ENCODE results near the gene NRXN3.

The NRXN3 gene

DNA sequence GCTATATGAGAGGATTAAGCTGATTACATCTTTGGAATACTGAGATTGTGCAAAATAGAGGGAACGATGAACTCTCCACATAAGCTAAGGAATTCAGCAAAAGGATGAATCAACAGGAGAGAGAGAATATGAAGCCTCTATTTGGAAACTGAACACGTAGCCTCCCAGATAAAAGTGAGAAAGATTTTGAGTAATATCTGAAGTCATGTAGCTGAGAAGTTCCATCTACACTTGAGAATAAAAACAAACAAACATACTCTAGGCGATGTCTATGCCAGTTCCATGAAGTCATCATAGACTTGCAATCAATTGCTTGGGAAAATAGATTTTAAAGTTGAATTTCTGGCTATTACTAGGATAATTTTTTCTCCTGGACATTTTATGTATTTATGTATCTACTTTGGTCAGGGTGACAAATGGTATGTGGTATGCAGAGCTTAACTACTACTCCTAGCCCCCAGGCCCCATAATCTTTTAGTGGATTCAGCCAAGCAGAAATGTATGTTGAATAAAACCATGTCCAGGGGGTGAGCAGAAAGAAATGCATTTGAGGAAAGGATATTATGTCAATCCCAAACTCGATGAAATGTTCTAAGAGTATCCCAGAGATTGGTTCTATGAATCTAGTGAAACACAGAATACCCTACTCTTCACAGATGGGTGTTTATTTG, 1413.7 kb downstream of the NRXN3 start:
- DNase-seq (ENCODE audit: low read depth) = peak; percentile 88

DNA sequence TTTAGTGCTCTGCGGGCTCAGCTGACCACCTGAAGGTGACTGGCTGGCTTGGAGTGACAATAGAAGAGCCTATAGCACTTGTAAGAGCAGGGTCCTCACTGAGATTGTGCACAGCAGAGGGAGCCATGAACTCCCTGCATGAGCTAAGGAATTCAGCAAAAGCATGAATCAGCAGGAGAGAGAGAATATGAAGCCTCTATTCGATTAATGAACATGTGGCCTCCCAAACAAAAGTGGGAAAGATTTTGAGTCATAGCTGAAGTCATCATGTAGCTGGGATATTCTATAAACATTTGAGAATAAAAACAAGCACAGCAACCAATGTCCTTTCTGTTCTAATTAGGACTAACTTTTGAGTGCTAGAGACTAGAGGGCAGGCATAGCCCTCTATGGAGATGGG, 1414.5 kb downstream of the NRXN3 start:
- DNase-seq (ENCODE audit: low read depth) = peak; percentile 95

DNA sequence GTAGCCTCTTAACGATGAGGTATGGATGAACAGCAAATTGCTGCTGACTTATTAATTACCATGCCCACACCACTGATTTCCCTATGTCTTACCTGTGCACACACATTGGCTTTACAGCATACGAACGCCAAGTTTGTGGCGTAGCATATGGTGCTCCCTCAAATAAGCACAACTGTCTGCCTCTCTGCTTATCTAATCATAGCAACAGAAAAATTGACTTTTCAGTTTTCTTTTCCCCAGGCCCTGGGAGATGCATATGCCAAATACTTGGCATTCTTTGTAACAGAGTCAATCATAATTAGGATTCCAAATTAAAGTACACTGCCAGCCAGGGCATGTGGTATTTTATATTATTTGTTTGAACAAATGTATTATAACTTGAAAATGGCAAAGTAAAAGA, 1415.7 kb downstream of the NRXN3 start:
- peak; percentile 82 for DNase-seq (ENCODE audit: low read depth)

DNA sequence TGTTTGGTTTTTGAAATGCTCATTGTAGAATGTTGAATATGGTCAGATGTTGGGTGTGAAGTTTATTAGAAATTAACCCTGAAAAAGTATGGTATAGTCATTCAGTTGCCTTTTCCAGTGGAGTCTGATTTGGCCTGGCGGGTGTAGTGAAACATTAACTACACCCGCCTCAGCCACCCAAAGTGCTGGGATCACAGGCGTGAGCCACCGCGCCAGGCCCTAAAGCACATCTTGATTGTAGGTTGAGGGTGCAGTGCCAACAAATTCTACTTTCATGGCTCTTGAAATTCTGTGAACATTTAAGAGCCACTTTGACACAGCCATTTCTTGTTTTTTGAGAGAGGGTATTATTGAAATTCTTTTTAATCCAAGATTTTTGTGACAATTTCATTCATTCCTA, 1416.2 kb downstream of the NRXN3 start:
- DNase-seq (ENCODE audit: low read depth) = no peak

DNA sequence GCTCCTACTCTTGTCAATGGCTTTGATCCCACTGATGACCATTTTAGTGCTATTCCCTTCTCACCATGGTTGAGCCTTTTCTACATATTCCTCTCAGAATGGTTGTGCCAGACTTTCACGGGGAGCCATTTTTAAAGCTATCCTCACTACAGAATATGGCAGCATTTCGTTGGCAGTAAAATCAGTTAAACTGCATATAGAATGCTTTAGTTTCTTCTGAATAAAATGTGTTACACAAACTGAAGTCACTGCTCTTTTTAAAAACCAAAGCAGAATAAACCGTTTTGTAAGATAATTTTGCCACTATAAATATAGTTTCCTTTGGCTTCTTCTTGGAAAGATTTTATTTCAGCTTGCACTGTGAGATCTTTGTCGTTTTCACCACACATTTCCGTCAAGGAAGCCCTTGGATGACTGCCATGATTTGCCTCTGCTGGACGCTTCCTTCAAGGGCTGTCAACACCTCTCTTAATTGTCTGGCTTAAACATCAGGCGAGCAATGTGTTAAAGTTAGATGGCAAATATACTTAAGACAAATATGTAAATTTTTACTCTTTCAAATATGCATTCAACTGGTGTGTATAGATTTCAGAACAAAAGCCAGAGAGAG, 1416.9 kb downstream of the NRXN3 start:
- no peak for DNase-seq (ENCODE audit: low read depth)

DNA sequence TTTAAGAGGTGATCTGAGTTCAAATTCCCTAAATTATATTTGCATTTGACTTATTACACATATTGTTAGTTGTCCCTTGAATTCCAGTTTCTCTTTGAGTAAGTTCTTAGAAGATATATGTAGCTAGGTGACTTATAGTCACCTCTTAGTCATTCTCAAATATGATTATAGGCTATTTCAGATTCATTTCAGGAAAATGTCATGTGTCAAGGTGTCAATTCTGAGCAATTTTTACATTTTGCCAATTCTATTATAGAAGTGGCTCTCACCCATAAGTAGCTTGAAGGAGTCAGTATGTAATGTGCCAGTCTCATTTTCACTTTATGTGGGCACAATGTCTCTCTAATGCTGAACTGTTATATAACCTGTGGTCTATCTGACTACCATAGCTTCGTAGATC, 1417.7 kb downstream of the NRXN3 start:
- no peak for DNase-seq (ENCODE audit: low read depth)

DNA sequence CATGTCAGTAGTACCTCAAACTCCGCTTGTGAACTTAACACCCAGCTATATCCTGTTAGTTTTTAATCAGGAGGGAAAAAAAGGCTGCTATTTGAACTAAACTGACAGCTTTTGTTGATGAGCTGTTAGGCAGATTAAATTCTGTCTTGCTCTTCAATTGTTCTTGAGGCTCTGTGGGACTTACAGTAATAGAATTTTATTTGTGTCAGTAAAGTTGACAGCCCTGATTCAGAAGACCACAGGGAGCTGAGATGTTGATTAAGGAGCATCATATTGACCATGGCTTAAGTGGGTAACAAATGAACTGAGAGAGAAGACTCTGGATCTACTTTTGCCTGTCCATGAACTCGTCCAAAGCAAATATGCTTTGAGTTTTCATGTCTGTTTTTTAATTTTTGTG, 1418.2 kb downstream of the NRXN3 start:
- no peak for DNase-seq (ENCODE audit: low read depth)

DNA sequence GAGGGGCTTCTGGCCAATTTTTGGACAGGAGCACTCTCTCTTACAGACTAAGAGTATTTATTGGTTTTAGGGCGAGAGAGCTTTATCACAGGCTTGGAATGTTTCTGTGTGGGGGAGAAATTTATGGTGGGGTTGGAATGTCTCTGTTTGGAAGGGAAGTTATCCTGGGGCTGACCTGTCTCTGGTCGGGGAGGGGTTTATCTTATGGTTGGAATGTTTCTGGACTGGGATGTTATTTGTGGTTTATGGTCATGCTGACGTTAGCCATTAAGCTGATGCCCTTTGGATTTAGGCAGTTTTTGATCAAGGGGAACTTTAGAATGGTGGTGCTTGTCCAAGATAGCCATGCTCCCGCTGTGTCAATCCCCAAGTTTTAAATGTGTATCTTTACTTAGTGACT, 1426.4 kb downstream of the NRXN3 start:
- DNase-seq (ENCODE audit: low read depth) = peak; percentile 81

DNA sequence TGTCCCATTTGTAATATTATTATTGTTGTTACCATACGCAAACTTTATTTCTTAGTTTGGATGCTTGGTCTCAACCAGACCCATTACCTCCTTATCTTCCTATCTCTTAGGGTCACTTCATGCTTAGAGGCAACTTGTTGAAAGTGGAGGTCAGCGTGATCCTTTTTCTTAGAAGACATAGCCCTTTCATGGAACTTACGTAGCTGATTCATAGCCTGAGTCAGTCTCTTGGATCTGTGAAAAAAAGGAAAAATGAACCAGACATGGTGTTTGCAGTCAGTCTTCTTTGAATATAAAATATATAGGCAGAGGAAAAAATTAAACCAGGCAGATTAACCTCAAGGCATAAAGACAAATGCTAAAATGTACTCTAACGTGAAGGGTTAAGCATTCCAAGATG, 1427.4 kb downstream of the NRXN3 start:
- peak; percentile 77 for DNase-seq (ENCODE audit: low read depth)

DNA sequence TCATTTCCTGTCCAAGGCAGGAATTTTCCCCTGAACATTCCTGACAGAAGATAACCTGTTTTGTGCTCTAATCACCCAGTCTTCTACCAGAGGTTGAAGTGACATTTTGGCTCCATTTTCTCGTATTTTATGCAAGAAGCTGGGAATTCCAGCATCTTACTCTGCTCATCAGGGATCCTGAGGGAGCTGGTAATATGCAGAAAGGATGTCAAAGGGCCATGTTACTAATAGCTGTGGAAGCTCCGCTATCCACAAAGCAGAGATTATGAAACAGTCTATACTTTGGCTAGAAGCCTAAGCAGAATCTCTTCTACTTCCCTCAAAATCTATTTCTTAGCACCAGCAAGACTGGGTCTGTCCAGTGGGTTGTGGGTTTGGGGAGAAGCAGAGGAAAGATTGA, 1428.2 kb downstream of the NRXN3 start:
- DNase-seq (ENCODE audit: low read depth) = peak; percentile 84

DNA sequence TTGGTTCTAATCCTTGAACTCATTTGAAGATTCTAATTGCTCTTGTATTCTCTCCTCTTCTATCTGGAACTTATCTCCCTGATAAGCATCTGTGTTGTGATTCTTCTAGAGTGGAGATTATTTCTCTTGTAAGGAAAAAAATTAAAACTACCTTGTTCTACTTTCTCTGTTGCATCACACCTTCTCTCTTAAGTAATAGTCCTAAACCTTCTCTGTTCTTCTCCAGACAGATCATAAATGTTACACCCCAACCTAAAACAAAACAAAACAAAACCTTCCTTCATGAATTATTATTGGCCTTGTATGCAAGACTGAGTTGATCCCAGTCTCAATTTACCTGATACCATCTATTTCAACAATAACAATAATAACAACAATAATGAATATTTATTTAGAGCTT, 1429.1 kb downstream of the NRXN3 start:
- DNase-seq (ENCODE audit: low read depth) = no peak

DNA sequence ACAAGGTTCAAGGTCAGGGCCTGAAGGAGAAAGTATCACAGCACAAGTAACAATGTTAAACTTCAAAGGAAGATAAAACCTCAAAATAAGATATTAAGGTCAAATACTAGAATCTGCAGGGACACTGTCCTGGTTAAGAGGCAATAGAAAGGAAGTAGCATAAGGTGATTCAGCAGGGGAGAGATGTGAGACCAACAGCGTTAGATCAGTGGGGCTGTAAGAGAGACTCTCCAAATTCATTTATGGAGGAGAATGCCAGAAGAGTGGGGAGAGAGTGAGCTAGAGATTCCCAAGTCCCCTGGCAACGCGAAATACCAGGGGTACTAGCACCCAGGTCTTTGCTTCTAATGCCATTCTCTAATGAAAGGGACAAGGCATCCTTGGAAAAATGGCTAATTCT, 1430.2 kb downstream of the NRXN3 start:
- no peak for DNase-seq (ENCODE audit: low read depth)

DNA sequence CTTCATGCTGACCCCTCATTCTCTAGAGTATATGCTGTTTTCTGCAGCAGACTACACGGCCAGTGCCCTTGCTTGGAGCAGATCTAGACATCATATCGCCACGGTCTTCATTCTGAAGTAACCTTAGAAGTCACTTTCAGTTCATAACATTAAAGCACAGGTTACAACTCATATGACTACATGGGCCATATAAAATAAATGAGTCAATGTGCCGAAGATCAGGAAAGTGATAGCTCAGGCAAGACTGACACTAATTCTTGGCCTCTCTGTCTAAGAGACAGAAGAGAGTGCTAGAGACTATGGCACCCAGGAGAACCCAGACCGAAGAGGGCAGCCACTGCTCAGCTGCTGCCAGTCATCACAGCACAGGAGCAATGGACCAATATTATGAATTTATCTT, 1431.4 kb downstream of the NRXN3 start:
- no peak for DNase-seq (ENCODE audit: low read depth)

DNA sequence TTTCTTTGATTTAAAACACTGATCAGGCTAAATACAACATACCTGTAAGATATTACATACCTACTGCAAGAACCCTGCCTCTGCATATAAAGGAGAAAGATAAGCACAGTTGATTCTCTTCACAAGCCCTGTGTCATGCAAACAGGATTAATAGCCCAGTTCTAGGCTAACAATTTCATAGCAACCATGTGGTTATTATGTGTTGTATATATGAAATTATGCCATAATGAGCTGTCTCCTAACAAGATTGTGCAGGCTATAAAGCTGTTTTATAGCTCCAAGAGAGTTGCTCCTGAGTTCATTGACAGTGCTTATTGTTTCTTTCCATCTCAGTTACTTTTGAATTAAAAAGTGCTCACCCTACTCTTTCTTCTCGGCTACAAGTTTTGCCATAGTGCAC, 1431.9 kb downstream of the NRXN3 start:
- DNase-seq (ENCODE audit: low read depth) = no peak

DNA sequence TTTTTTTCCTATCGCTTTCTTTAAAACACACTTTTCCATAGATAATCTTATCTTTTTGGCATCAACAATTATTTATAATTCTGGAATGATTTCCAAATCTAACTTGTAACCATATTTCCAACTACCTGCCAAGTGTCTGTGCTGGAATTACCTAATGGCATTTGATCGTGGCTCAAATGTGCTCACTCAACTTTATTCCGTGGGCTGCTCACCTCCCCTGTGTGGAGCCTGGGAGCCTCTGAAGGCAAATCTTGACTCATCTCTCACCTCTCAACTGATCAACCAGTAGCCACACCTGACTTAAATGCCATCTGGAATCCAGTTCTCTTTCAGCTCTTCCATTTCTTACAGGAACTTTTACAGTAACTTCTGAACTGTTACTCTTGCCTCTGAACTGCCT, 1432.6 kb downstream of the NRXN3 start:
- DNase-seq (ENCODE audit: low read depth) = no peak

DNA sequence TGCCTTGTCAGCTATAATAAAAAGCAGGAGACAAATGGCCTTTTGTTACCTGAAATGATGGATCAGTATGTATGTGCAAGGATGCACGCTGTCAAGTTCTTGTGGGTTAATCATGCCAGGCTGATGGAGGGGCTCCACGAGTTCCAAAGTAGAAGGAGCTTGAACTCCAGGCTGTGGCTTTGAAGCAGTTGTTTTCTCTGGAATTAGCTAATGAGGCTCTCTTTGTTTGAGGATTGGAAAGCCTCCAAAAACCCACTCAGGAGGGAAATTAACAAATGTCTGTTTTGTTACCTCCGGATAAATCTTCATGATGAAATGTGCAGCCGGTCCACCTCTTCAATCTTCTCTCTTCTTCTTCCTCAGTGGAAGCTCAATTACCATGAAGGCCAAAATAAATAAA, 1435.7 kb downstream of the NRXN3 start:
- no peak for DNase-seq (ENCODE audit: low read depth)

DNA sequence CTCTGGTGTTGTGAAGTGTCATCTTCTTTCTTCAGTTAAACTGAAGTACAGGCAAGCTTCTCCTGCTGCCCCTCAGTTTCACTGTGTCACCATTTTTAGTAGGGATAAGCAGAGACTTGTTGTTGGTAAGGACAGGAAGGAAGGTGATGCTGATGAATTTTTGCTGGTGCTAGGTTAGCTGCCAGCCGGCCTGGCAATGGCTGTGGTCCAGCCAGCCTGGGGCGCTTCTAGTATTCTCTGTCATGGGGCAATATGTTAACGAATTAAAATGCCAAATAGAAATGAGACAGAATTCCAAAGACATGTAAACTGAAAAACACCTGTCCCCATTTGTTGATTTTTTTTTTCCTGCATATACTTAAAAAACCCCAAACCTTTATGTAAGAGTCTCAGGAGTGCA, 1438.3 kb downstream of the NRXN3 start:
- no peak for DNase-seq (ENCODE audit: low read depth)

DNA sequence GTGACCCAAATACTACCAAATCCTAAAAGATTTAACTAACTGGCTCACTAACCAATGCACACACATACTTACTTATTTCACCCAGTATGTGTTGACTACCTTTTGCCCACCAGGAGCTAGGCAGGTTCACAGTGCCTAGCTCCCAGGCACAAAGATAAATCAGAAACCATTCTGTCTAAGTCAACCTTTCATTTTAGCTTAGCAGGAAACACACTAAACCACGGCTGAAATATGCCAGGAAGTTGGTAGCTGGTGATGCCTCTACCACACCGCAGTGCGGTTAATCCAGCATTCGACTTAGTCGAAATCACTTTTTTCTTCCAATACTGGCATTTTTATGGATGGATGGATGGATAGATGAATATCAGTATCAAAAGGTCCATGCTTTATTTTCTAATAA, 1443.5 kb downstream of the NRXN3 start:
- no peak for DNase-seq (ENCODE audit: low read depth)

DNA sequence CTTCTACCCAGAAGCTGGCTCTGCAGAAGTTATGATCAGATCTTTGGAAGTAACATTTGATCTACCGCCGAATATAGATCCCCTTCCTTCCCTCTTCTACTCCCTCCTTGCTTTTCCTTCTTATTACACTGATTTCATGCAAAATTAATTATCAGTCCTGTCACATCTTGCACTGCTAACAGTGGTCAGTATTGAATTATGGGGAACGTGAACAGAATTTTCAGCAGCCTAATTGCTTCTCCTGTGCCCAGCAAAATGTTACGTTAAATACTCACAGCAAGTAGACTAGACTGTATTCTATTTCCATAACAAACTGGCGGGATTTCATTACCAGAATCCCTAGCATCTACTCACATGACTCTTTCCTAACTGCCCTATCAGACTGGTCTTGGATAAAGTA, 1444.3 kb downstream of the NRXN3 start:
- no peak for DNase-seq (ENCODE audit: low read depth)

DNA sequence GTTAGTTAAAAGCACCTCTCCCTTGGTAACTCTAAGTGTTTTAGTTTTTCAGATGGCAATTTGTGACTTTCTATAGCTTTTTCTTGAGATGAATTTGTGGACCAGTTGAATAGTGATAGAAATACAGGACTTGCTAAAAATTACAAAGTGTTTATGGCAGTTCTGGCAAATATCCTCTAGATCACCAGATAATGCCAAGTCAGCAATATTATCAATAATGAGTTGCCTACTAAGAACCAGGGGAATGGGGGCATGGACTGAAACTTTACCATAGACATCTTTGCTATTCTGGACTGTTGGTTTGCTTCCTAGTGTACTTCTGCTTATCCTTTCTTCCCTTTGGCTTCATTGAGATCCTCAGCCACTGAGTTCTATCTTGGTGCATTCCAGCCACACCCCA, 1456.9 kb downstream of the NRXN3 start:
- no peak for DNase-seq (ENCODE audit: low read depth)

DNA sequence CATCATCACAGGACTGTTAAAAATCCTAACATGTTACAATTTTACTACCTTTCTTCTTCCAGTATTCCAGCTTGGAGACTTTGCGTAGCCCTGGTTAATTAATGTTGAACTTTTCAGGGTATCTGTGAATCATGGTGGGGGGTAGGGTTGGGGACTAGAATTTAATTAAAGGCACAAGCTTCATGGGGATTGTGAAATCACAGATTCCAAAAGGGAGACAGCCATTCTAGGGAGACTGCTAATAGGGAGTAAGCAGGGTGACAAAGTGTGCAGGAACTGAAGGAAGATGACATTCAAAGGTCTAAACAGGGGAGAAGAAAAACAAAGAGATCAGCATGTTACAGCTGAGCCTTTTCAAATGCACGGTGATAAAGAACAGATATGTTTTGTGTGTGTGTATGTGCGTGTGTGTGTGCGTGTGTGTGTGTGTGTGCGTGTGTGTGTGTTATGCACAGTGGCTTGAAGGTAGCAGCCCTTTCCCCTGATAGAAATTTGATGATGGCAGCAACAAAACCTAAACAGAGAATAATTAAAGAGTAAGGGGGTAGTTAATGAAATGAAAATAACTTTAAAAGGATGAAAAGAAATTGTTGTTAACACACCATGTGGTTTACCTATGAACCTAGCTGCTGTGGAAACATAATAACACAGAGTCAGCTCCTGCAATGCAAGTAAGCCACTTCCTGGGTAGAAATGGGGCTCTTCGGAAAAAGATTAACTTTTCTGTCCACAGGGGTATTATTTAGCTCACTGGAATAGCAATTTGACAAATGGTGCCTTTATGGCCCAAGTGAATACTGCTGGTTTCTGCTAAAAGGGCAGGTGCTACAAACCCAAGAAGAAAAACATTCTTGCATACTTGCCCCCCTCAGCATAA, 1459.5 kb downstream of the NRXN3 start:
- peak; percentile 4 for DNase-seq (ENCODE audit: low read depth)

DNA sequence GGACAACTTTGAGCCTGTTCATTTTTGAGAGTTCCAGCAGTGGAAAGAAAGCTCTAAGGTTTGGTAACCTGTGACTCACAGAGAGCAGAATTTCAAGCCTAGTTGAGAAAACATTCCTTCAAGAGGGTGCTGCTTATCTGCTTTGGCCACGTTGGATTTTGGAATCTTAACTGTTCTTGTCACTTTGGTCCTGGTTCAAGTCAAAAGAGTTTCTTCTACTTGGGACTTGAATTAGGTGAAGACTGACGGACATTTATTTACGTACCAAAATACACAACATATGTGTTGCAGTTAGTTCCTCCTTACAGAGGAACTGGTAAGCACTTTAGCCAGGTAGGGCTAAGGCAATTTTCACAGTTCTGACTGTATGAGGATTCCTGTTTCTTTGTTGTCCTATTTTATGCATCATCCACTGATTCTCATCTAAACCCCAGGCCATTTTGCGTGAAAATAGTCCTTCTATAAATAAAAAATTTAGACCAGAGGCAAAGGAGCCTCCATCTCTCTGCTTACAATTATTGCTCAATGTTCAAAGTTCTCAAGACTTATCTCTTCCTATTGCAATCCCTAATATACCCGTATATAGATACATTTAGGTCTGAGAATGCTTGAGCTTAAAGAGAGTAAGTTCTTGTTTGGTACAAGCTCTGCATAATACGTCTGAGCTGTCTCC, 1460.3 kb downstream of the NRXN3 start:
- DNase-seq (ENCODE audit: low read depth) = peak; percentile 20

DNA sequence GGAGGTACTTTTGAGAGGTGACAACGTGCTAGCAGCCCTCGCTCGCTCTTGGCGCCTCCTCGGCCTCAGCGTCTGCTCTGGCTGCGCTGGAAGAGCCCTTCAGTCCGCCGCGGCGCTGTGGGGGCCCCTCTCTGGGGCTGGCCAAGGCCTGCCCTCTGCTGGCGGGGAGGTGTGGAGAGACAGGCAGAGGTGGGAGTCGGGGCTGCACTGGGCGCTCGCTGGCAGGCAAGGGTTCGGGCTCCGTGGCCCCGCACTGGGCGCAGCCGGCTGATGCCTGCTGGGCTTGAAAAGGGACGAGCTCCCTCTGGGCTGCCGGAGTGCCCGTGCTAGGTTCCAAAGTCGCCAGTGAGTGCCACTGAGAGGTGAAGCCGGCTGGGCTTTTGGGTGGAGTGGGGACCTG, 1461.1 kb downstream of the NRXN3 start:
- no peak for DNase-seq (ENCODE audit: low read depth)
